Liver (tissue), 9 donors: ENCODE results near the gene HSPA4L. TPM values are rescaled to one million over a fixed set of nuclear protein-coding genes. Genes with fewer than 3 reads are reported as not detected.

Experiments
- DNase-seq: peaks from one replicate; pipeline ENCODE4 v3.0.0-alpha.2; 2017; ENCODE audit warnings: low spot score
- H3K27ac ChIP-seq, 2 donors: one replicate each; pipeline ENCODE4 v1.7.0; 2013; ENCODE audit warnings: inconsistent platforms in 2 of 2, low read length in 2 of 2, control low read depth in 1 of 2, low read depth in 1 of 2, mild to moderate bottlenecking in 1 of 2
- H3K27me3 ChIP-seq, 4 donors: one replicate each; pipeline versions ENCODE4 v1.6.1 to v1.7.0; 2013; ENCODE audit warnings: low read length in 3 of 4, inconsistent platforms in 1 of 4, mild to moderate bottlenecking in 1 of 4, moderate library complexity in 1 of 4; ENCODE audit not compliant: control insufficient read depth in 4 of 4, insufficient read depth in 4 of 4
- H3K36me3 ChIP-seq, 4 donors: one replicate each; pipeline versions ENCODE4 v1.6.1 to v1.7.0; 2013; ENCODE audit warnings: low read length in 3 of 4, mild to moderate bottlenecking in 3 of 4, low read depth in 1 of 4, moderate library complexity in 1 of 4; ENCODE audit not compliant: control insufficient read depth in 4 of 4, insufficient read depth in 3 of 4
- H3K4me1 ChIP-seq, 4 donors: one replicate each; pipeline versions ENCODE4 v1.6.1 to v1.7.0; 2013; ENCODE audit warnings: low read length in 3 of 4, mild to moderate bottlenecking in 3 of 4, moderate library complexity in 1 of 4; ENCODE audit not compliant: control insufficient read depth in 4 of 4, insufficient read depth in 4 of 4
- H3K4me3 ChIP-seq, 3 donors: one replicate each; pipeline versions ENCODE4 v1.6.1 to v1.7.0; 2013; ENCODE audit warnings: low read length in 3 of 3, control low read depth in 1 of 3, low read depth in 1 of 3, mild to moderate bottlenecking in 1 of 3
- H3K9ac ChIP-seq, 2 donors: one replicate each; pipeline ENCODE4 v1.7.0; 2013; ENCODE audit warnings: low read length in 2 of 2, mild to moderate bottlenecking in 2 of 2, moderate library complexity in 2 of 2, control low read depth in 1 of 2, low read depth in 1 of 2
- H3K9me3 ChIP-seq, 4 donors: one replicate each; pipeline versions ENCODE4 v1.6.1 to v1.7.0; 2013; ENCODE audit warnings: low read length in 3 of 4; ENCODE audit not compliant: control insufficient read depth in 4 of 4
- EGR1 ChIP-seq, 2 donors: IDR thresholded peaks; 2 replicates each; pipeline ENCODE4 v1.6.1; 2016 to 2018; ENCODE audit warnings: antibody characterized with exemption in 2 of 2, low read depth in 2 of 2
- FOXA1 ChIP-seq: IDR thresholded peaks from 2 replicates; pipeline ENCODE4 v1.6.1; 2016; ENCODE audit warnings: antibody characterized with exemption
- GABPA ChIP-seq, 2 donors: IDR thresholded peaks in 1 of 2; conservative IDR thresholded peaks in 1 of 2; 2 replicates each; pipeline ENCODE4 v1.6.1; 2016; ENCODE audit warnings: antibody characterized with exemption in 2 of 2, mild to moderate bottlenecking in 1 of 2, moderate library complexity in 1 of 2
- HNF4A ChIP-seq, 2 donors: conservative IDR thresholded peaks; 2 replicates each; pipeline ENCODE4 v1.6.1; 2016; ENCODE audit warnings: antibody characterized with exemption in 2 of 2, mild to moderate bottlenecking in 2 of 2
- HNF4G ChIP-seq: IDR thresholded peaks from 2 replicates; pipeline ENCODE4 v1.6.1; 2016; ENCODE audit warnings: antibody characterized with exemption
- JUND ChIP-seq, 2 donors: IDR thresholded peaks; 2 replicates each; pipeline ENCODE4 v1.6.1; 2016; ENCODE audit warnings: antibody characterized with exemption in 2 of 2
- MAX ChIP-seq: IDR thresholded peaks from 2 replicates; pipeline ENCODE4 v1.6.1; 2016; ENCODE audit warnings: antibody characterized with exemption
- NR2F2 ChIP-seq: IDR thresholded peaks from 2 replicates; pipeline ENCODE4 v1.6.1; 2016; ENCODE audit warnings: antibody characterized with exemption
- RAD21 ChIP-seq, 2 donors: IDR thresholded peaks; 2 replicates each; pipeline ENCODE4 v1.6.1; 2016; ENCODE audit warnings: antibody characterized with exemption in 2 of 2, mild to moderate bottlenecking in 2 of 2
- SP1 ChIP-seq: IDR thresholded peaks from 2 replicates; pipeline ENCODE4 v1.6.1; 2018; ENCODE audit warnings: antibody characterized with exemption, mild to moderate bottlenecking
- TAF1 ChIP-seq: conservative IDR thresholded peaks from 2 replicates; pipeline ENCODE4 v1.6.1; 2016; ENCODE audit warnings: antibody characterized with exemption, mild to moderate bottlenecking
- YY1 ChIP-seq: IDR thresholded peaks from 2 replicates; pipeline ENCODE4 v1.6.1; 2016; ENCODE audit warnings: antibody characterized with exemption, mild to moderate bottlenecking
- ZBTB33 ChIP-seq: IDR thresholded peaks from 2 replicates; pipeline ENCODE4 v1.6.1; 2016; ENCODE audit warnings: antibody characterized with exemption
- WGBS: extraction: QIAGEN DNeasy Blood & Tissue Kit; methylation state at CpG from one replicate; pipeline ENCODE4 v1.1.7; 2013; 5-methylcytosine and 5-hydroxymethylcytosine counted together
- polyA plus RNA-seq, 2 donors: library from polyadenylated mRNA; stranded (reverse) in 1 of 2; unstranded in 1 of 2; fragments of 200-250 nt in 1 of 2; fragments of >200 nt in 1 of 2; fragmentation: Nextera tagmentation in 1 of 2; extraction: Ambion mirVana in 1 of 2; gene quantifications; one replicate each; pipeline versions ENCODE4 v1.2.1 to v1.2.3, GENCODE V29; 2013 to 2015
- total RNA-seq, 2 donors: library from RNA; depleted of rRNA; stranded (reverse); fragments of >200 nt; gene quantifications; one replicate each; pipeline ENCODE4 v1.2.3, GENCODE V29; 2014
- TF ChIP-seq, protein P1 (sequence below): IDR thresholded peaks from 2 replicates; pipeline ENCODE4 v1.6.1; 2016; ENCODE audit warnings: antibody characterized with exemption, mild to moderate bottlenecking
- TF ChIP-seq, protein P2 (sequence below): IDR thresholded peaks from 2 replicates; pipeline ENCODE4 v1.6.1; 2016; ENCODE audit warnings: antibody characterized with exemption
- donor health status: healthy.
- donor health status: healthy.
- donor health status: healthy.
- donor health status: healthy.
- donor health status: healthy.

The HSPA4L gene
- total and polyA plus RNA-seq, 4 donors, result 1.6 to 5.3 (median 2.8) TPM

- no peak overlapping the region for H3K9ac ChIP-seq
- H3K36me3 ChIP-seq, result no peaks in the 10 kb centered on the region
- DNase-seq, result no peak
- H3K27ac ChIP-seq, result no peak overlapping the region
- 2% methylated on average over 7 of the region's 7 CpGs for WGBS
- H3K27me3 ChIP-seq, result no peaks in the 10 kb centered on the region
- TF ChIP-seq RAD21 (IDR thresholded peaks at IDR 0.05), result peak; percentile 18 to 41
- TF ChIP-seq MAX, result no peak
- peak overlapping the region; percentile 79 to 86 (median 81) for H3K4me3 ChIP-seq
- H3K4me1 ChIP-seq, result peaks cover 2 to 11% (median 7%) of the 10 kb centered on the region in 4 donors
- H3K9me3 ChIP-seq, result no peaks in the 10 kb centered on the region
Measured at GRCh38 chr4:127881563-127881864, 99.4 kb downstream of the HSPA4L start.

- Histone ChIP-seq H3K27ac (no peak overlapping the region), H3K4me3 (no peak overlapping the region), H3K4me1 (no peaks in the 10 kb centered on the region), H3K27me3 (no peaks in the 10 kb centered on the region), H3K9me3 (no peaks in the 10 kb centered on the region), H3K36me3 (no peaks in the 10 kb centered on the region), H3K9ac (no peak overlapping the region)
- WGBS, result 95% methylated on average over 1 of the region's 1 CpG
- no peak for DNase-seq
- TF ChIP-seq TAF1 (no peak), HNF4A (conservative IDR thresholded peaks at IDR 0.05) (no peak), RAD21 (IDR thresholded peaks at IDR 0.05) (no peak), EGR1 (IDR thresholded peaks at IDR 0.05; ENCODE audit: low read depth in 2 of 2) (no peak), ZBTB33 (no peak), FOXA1 (no peak), SP1 (no peak), JUND (IDR thresholded peaks at IDR 0.05) (no peak), HNF4G (no peak), NR2F2 (no peak), MAX (no peak), YY1 (no peak), GABPA (IDR thresholded peaks at IDR 0.05 in 1 of 2, conservative IDR thresholded peaks at IDR 0.05 in 1 of 2) (no peak)
- TF ChIP-seq, protein P1, sequence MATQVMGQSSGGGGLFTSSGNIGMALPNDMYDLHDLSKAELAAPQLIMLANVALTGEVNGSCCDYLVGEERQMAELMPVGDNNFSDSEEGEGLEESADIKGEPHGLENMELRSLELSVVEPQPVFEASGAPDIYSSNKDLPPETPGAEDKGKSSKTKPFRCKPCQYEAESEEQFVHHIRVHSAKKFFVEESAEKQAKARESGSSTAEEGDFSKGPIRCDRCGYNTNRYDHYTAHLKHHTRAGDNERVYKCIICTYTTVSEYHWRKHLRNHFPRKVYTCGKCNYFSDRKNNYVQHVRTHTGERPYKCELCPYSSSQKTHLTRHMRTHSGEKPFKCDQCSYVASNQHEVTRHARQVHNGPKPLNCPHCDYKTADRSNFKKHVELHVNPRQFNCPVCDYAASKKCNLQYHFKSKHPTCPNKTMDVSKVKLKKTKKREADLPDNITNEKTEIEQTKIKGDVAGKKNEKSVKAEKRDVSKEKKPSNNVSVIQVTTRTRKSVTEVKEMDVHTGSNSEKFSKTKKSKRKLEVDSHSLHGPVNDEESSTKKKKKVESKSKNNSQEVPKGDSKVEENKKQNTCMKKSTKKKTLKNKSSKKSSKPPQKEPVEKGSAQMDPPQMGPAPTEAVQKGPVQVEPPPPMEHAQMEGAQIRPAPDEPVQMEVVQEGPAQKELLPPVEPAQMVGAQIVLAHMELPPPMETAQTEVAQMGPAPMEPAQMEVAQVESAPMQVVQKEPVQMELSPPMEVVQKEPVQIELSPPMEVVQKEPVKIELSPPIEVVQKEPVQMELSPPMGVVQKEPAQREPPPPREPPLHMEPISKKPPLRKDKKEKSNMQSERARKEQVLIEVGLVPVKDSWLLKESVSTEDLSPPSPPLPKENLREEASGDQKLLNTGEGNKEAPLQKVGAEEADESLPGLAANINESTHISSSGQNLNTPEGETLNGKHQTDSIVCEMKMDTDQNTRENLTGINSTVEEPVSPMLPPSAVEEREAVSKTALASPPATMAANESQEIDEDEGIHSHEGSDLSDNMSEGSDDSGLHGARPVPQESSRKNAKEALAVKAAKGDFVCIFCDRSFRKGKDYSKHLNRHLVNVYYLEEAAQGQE, result no peak
- TF ChIP-seq, protein P2, sequence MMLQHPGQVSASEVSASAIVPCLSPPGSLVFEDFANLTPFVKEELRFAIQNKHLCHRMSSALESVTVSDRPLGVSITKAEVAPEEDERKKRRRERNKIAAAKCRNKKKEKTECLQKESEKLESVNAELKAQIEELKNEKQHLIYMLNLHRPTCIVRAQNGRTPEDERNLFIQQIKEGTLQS, result no peak
Measured at GRCh38 chr4:127888559-127888958, 106.4 kb downstream of the HSPA4L start.
